H9 (cell line): ENCODE measurements around the gene LHFPL6. TPM values are rescaled to one million over a fixed set of nuclear protein-coding genes. Genes with fewer than 3 reads are reported as not detected.

Experiments
- DNase-seq: peaks from one replicate; pipeline ENCODE4 v3.0.0-alpha.2; 2017
- H2AFZ ChIP-seq: one replicate; pipeline ENCODE4 v1.6.1; 2013; ENCODE audit warnings: mild to moderate bottlenecking, low read length, control low read depth, moderate library complexity
- H2AK5ac ChIP-seq: 2 replicates; pipeline ENCODE4 v1.6.1; 2013; ENCODE audit warnings: low read length, control low read depth, mixed read lengths; ENCODE audit not compliant: insufficient read length
- H2BK120ac ChIP-seq: one replicate; pipeline ENCODE4 v1.6.1; 2013; ENCODE audit warnings: low read depth, mild to moderate bottlenecking, low read length, control low read depth, inconsistent platforms; ENCODE audit not compliant: poor library complexity, severe bottlenecking
- H2BK12ac ChIP-seq: 2 replicates; pipeline ENCODE4 v1.6.1; 2013; ENCODE audit warnings: low read length, control low read depth, mixed read lengths, low read depth; ENCODE audit not compliant: insufficient read length
- H2BK15ac ChIP-seq: 2 replicates; pipeline ENCODE4 v1.6.1; 2013; ENCODE audit warnings: low read depth, low read length, control low read depth
- H2BK20ac ChIP-seq: one replicate; pipeline ENCODE4 v1.6.1; 2013; ENCODE audit warnings: low read depth, mild to moderate bottlenecking, low read length, control low read depth, inconsistent platforms; ENCODE audit not compliant: poor library complexity, severe bottlenecking
- H2BK5ac ChIP-seq: 2 replicates; pipeline ENCODE4 v1.6.1; 2013; ENCODE audit warnings: low read length, control low read depth, mixed read lengths; ENCODE audit not compliant: insufficient read length
- H3K14ac ChIP-seq: 2 replicates; pipeline ENCODE4 v1.6.1; 2013; ENCODE audit warnings: low read length, control low read depth; ENCODE audit not compliant: insufficient read depth
- H3K18ac ChIP-seq: 2 replicates; pipeline ENCODE4 v1.6.1; 2013; ENCODE audit warnings: low read depth, mild to moderate bottlenecking, mixed read lengths, low read length, control low read depth; ENCODE audit not compliant: insufficient read length
- H3K23ac ChIP-seq: 2 replicates; pipeline ENCODE4 v1.6.1; 2013; ENCODE audit warnings: low read length, control low read depth, mixed read lengths, low read depth; ENCODE audit not compliant: insufficient read length
- H3K23me2 ChIP-seq: 2 replicates; pipeline ENCODE4 v1.6.1; 2013; ENCODE audit warnings: low read depth, mild to moderate bottlenecking, mixed read lengths, low read length, control low read depth; ENCODE audit not compliant: insufficient read length, poor library complexity, severe bottlenecking
- H3K27ac ChIP-seq: 2 replicates; pipeline ENCODE4 v1.5.1; 2013; ENCODE audit warnings: low read length, control low read depth, mixed read lengths, low read depth; ENCODE audit not compliant: insufficient read length
- H3K27me3 ChIP-seq: 2 replicates; pipeline ENCODE4 v1.6.1; 2013; ENCODE audit warnings: low read length, control low read depth, inconsistent platforms; ENCODE audit not compliant: insufficient read depth
- H3K4ac ChIP-seq: 2 replicates; pipeline ENCODE4 v1.6.1; 2013; ENCODE audit warnings: low read depth, mild to moderate bottlenecking, control low read depth, inconsistent platforms, low read length, moderate library complexity
- H3K4me1 ChIP-seq: 2 replicates; pipeline ENCODE4 v1.6.1; 2013; ENCODE audit warnings: low read length, control low read depth, inconsistent platforms; ENCODE audit not compliant: insufficient read depth
- H3K4me2 ChIP-seq: 2 replicates; pipeline ENCODE4 v1.6.1; 2013; ENCODE audit warnings: low read length, control low read depth, mixed read lengths; ENCODE audit not compliant: insufficient read length, insufficient read depth
- H3K56ac ChIP-seq: 2 replicates; pipeline ENCODE4 v1.6.1; 2013; ENCODE audit warnings: low read depth, mild to moderate bottlenecking, mixed read lengths, low read length, control low read depth; ENCODE audit not compliant: insufficient read length
- H3K79me1 ChIP-seq: 2 replicates; pipeline ENCODE4 v1.6.1; 2013; ENCODE audit warnings: low read depth, mild to moderate bottlenecking, moderate library complexity, low read length, control low read depth, inconsistent platforms; ENCODE audit not compliant: insufficient read depth, poor library complexity, severe bottlenecking
- H3K79me2 ChIP-seq: 2 replicates; pipeline ENCODE4 v1.6.1; 2013; ENCODE audit warnings: low read length, control low read depth, inconsistent platforms; ENCODE audit not compliant: insufficient read depth
- H3K9ac ChIP-seq: 2 replicates; pipeline ENCODE4 v1.6.1; 2013; ENCODE audit warnings: low read length, control low read depth, mixed read lengths; ENCODE audit not compliant: insufficient read length; ENCODE audit errors: extremely low read depth
- H3K9me3 ChIP-seq: one replicate; pipeline ENCODE4 v1.6.1; 2013; ENCODE audit warnings: low read depth, low read length, inconsistent platforms; ENCODE audit not compliant: control insufficient read depth
- H3T11ph ChIP-seq: one replicate; pipeline ENCODE4 v1.6.1; 2013; ENCODE audit warnings: mild to moderate bottlenecking, low read length, control low read depth, inconsistent platforms
- H4K20me1 ChIP-seq: one replicate; pipeline ENCODE4 v1.6.1; 2013; ENCODE audit not compliant: control insufficient read depth, insufficient read length, insufficient read depth
- H4K5ac ChIP-seq: 2 replicates; pipeline ENCODE4 v1.6.1; 2013; ENCODE audit warnings: low read depth, mild to moderate bottlenecking, mixed read lengths, low read length, control low read depth; ENCODE audit not compliant: insufficient read length
- H4K8ac ChIP-seq: replicated peaks from 2 replicates; pipeline ENCODE4 v1.6.1; 2013; ENCODE audit warnings: low read length, control low read depth, mixed read lengths, low read depth; ENCODE audit not compliant: insufficient read length
- H4K91ac ChIP-seq: 2 replicates; pipeline ENCODE4 v1.6.1; 2013; ENCODE audit warnings: low read depth, mild to moderate bottlenecking, moderate library complexity, mixed read lengths, low read length, control low read depth; ENCODE audit not compliant: insufficient read length
- H3K27ac Mint-ChIP-seq, 3 experiments: 2 replicates in 2 of 3; 3 replicates in 1 of 3; pipeline ENCODE4 v1.8.0; 2020 to 2021; ENCODE audit warnings: mixed read lengths in 3 of 3, mild to moderate bottlenecking in 1 of 3, moderate library complexity in 1 of 3
- H3K27me3 Mint-ChIP-seq: 2 replicates; pipeline ENCODE4 v1.8.0; 2021; ENCODE audit warnings: low read depth, mild to moderate bottlenecking, moderate library complexity, mixed read lengths
- H3K36me3 Mint-ChIP-seq, 3 experiments: 2 replicates in 2 of 3; 3 replicates in 1 of 3; pipeline ENCODE4 v1.8.0; 2020 to 2021; ENCODE audit warnings: low read depth in 3 of 3, mixed read lengths in 3 of 3; ENCODE audit not compliant: insufficient read depth in 1 of 3
- H3K4me1 Mint-ChIP-seq, 2 experiments: 2 replicates each; pipeline ENCODE4 v1.8.0; 2020; ENCODE audit warnings: mixed read lengths in 2 of 2
- H3K4me3 Mint-ChIP-seq, 2 experiments: 2 replicates in 1 of 2; 3 replicates in 1 of 2; pipeline ENCODE4 v1.8.0; 2020 to 2021; ENCODE audit warnings: mild to moderate bottlenecking in 2 of 2, mixed read lengths in 2 of 2, moderate library complexity in 1 of 2
- H3K9me3 Mint-ChIP-seq, 2 experiments: 2 replicates in 1 of 2; 3 replicates in 1 of 2; pipeline ENCODE4 v1.8.0; 2020; ENCODE audit warnings: mild to moderate bottlenecking in 2 of 2, mixed read lengths in 2 of 2, moderate library complexity in 1 of 2
- WGBS: extraction: QIAGEN DNeasy Blood & Tissue Kit; methylation state at CpG from one replicate; pipeline ENCODE4 v1.1.7; 2013; ENCODE audit warnings: missing lambda C conversion rate, low lambda C conversion rate, mixed read lengths; ENCODE audit not compliant: insufficient read length; ENCODE audit errors: extremely low coverage; 5-methylcytosine and 5-hydroxymethylcytosine counted together
- total RNA-seq: library from RNA; stranded (reverse); gene quantifications from 2 replicates; pipeline ENCODE4 v1.2.1, GENCODE V29; 2021
- TF ChIP-seq, protein P1 (sequence below): fragments of 200-600 bp; sonication (generic); conservative IDR thresholded peaks from 3 replicates; pipeline ENCODE4 v1.8.0; 2021; ENCODE audit warnings: antibody characterized with exemption, mild to moderate bottlenecking

The LHFPL6 gene
- total RNA-seq, 1 experiment from 2014 or later = 3.5 TPM

- Histone ChIP-seq H4K5ac (no peak overlapping the region), H3K4me2 (peak overlapping the region; percentile 21), H3K9ac (no peak overlapping the region), H3T11ph (no peak overlapping the region), H4K20me1 (no peaks in the 10 kb centered on the region), H2BK20ac (no peak overlapping the region), H2BK120ac (no peak overlapping the region), H3K79me1 (no peaks in the 10 kb centered on the region), H2BK5ac (no peak overlapping the region), H3K23ac (no peak overlapping the region), H2BK12ac (no peak overlapping the region), H3K9me3 (no peaks in the 10 kb centered on the region), H3K56ac (no peak overlapping the region), H3K18ac (no peak overlapping the region), H4K91ac (no peak overlapping the region), H3K79me2 (no peaks in the 10 kb centered on the region), H2BK15ac (no peak overlapping the region), H3K27ac (no peak overlapping the region), H3K27me3 (no peaks in the 10 kb centered on the region), H3K4me1 (peaks cover 12% of the 10 kb centered on the region; the same call in 1 of the 2 replicates), H2AK5ac (no peak overlapping the region), H3K14ac (no peak overlapping the region), H4K8ac (no peak overlapping the region), H2AFZ (no peak overlapping the region), H3K23me2 (no peaks in the 10 kb centered on the region), H3K4ac (no peak overlapping the region)
- Mint-ChIP-seq H3K36me3 (peaks cover 7 to 34% (median 16%) of the 10 kb centered on the region in 3 experiments), H3K4me1 (peaks cover 29 to 45% of the 10 kb centered on the region in 2 experiments), H3K9me3 (peaks cover 27 to 39% of the 10 kb centered on the region in 2 experiments), H3K27me3 (peaks cover 16% of the 10 kb centered on the region), H3K27ac (peak overlapping the region; percentile 39 to 89 (median 82); a peak in 5 of 7 replicates), H3K4me3 (peak overlapping the region in 1 of 2 experiments; percentile 19; a peak in 2 of 5 replicates)
- no CpG with 5 or more reads among the region's 5 CpGs for WGBS
- DNase-seq = peak; percentile 50
- TF ChIP-seq, protein P1, sequence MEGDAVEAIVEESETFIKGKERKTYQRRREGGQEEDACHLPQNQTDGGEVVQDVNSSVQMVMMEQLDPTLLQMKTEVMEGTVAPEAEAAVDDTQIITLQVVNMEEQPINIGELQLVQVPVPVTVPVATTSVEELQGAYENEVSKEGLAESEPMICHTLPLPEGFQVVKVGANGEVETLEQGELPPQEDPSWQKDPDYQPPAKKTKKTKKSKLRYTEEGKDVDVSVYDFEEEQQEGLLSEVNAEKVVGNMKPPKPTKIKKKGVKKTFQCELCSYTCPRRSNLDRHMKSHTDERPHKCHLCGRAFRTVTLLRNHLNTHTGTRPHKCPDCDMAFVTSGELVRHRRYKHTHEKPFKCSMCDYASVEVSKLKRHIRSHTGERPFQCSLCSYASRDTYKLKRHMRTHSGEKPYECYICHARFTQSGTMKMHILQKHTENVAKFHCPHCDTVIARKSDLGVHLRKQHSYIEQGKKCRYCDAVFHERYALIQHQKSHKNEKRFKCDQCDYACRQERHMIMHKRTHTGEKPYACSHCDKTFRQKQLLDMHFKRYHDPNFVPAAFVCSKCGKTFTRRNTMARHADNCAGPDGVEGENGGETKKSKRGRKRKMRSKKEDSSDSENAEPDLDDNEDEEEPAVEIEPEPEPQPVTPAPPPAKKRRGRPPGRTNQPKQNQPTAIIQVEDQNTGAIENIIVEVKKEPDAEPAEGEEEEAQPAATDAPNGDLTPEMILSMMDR = no peak
Measured at GRCh38 chr13:39329182-39329639, 273.8 kb downstream of the LHFPL6 start.
